Measurements from ENCODE around the gene PRELID1.

DNA sequence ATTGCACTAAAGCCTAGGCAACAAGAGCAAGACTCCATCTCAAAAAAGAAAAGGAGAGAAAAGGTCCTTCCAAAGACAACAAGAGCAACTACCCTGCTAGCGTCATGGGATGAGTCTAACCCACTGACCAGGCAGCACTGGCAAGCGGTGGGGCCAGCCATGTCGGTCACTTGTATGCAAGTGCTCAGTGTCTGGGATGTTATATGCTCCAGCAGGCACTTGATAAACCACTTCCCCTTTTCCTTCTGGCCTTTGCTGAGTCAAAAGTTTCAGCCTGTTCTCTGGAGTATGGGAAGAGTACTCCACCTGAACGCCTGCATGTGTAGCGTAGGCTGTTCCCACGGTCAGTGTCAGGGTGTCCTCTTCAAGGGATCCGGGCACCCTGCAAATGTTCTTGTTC lies 17.3 kb downstream of the PRELID1 start:
- TF ChIP-seq, protein P1, sequence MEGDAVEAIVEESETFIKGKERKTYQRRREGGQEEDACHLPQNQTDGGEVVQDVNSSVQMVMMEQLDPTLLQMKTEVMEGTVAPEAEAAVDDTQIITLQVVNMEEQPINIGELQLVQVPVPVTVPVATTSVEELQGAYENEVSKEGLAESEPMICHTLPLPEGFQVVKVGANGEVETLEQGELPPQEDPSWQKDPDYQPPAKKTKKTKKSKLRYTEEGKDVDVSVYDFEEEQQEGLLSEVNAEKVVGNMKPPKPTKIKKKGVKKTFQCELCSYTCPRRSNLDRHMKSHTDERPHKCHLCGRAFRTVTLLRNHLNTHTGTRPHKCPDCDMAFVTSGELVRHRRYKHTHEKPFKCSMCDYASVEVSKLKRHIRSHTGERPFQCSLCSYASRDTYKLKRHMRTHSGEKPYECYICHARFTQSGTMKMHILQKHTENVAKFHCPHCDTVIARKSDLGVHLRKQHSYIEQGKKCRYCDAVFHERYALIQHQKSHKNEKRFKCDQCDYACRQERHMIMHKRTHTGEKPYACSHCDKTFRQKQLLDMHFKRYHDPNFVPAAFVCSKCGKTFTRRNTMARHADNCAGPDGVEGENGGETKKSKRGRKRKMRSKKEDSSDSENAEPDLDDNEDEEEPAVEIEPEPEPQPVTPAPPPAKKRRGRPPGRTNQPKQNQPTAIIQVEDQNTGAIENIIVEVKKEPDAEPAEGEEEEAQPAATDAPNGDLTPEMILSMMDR (IDR thresholded peaks at IDR 0.05 in 8 of 11, conservative IDR thresholded peaks at IDR 0.05 in 3 of 11), result no peak
- TF ChIP-seq POLR2AphosphoS5 (IDR thresholded peaks at IDR 0.05) (no peak), POLR2A (IDR thresholded peaks at IDR 0.05) (no peak)
